ENCODE results near the gene ENTPD2. TPM values are rescaled to one million over a fixed set of nuclear protein-coding genes. Genes with fewer than 3 reads are reported as not detected.

Gene ENTPD2
- total RNA-seq, 2 experiments from 2014 or later, result not detected

Other genes starting within 250 kb of the ENTPD2 start
- 100 to 1,000 TPM in 1 of 2 experiments, 10 to 100 TPM in 1; 95.5 to 109 TPM for gene RABL6, start 246.1 kb downstream of the ENTPD2 start, total RNA-seq
- gene AJM1, start 211.6 kb downstream of the ENTPD2 start, total RNA-seq, result 1 to 10 TPM; 4.0 to 4.1 TPM
- gene PHPT1, start 204.7 kb downstream of the ENTPD2 start, total RNA-seq, result 10 to 100 TPM; 90.1 to 99.4 TPM
- 10 to 100 TPM; 12.4 to 14.4 TPM for gene MAMDC4, start 201.7 kb downstream of the ENTPD2 start, total RNA-seq
- gene EDF1, start 187.8 kb downstream of the ENTPD2 start, total RNA-seq, result 100 to 1,000 TPM; 290 to 291 TPM
- gene TRAF2, start 167.5 kb downstream of the ENTPD2 start, total RNA-seq, result 10 to 100 TPM; 39.4 to 49.4 TPM
- 100 to 1,000 TPM; 116 to 123 TPM for gene FBXW5, start 109.3 kb downstream of the ENTPD2 start, total RNA-seq
- gene C8G, start 108.8 kb downstream of the ENTPD2 start, total RNA-seq, result 1 to 10 TPM in 1 of 2 experiments, under 1 TPM in 1; 0.85 to 1.8 TPM
- 1 to 10 TPM; 3.1 to 3.5 TPM for gene LCN12, start 101.8 kb downstream of the ENTPD2 start, total RNA-seq
- 10 to 100 TPM; 22.1 to 24.0 TPM for gene PTGDS, start 76.6 kb downstream of the ENTPD2 start, total RNA-seq
- gene LCNL1, start 71.1 kb downstream of the ENTPD2 start, total RNA-seq, result under 1 TPM; 0.48 to 0.67 TPM
- gene PAXX, start 61.6 kb downstream of the ENTPD2 start, total RNA-seq, result 10 to 100 TPM; 80.2 to 98.4 TPM
- gene CLIC3, start 57.5 kb downstream of the ENTPD2 start, total RNA-seq, result 1 to 10 TPM; 2.6 to 4.4 TPM
- gene ABCA2, start 25.8 kb downstream of the ENTPD2 start, total RNA-seq, result 10 to 100 TPM; 67.7 to 70.3 TPM
- 10 to 100 TPM in 1 of 2 experiments, 1 to 10 TPM in 1; 8.9 to 10.3 TPM for gene FUT7, start 22.0 kb downstream of the ENTPD2 start, total RNA-seq
- gene NPDC1, start 7.9 kb downstream of the ENTPD2 start, total RNA-seq, result 10 to 100 TPM; 35.5 to 41.4 TPM
- gene SAPCD2, start 16.5 kb upstream of the ENTPD2 start, total RNA-seq, result 10 to 100 TPM; 33.8 to 40.6 TPM
- 10 to 100 TPM; 19.1 to 21.9 TPM for gene UAP1L1, start 23.5 kb upstream of the ENTPD2 start, total RNA-seq
- 10 to 100 TPM; 43.0 to 55.0 TPM for gene MAN1B1, start 32.9 kb upstream of the ENTPD2 start, total RNA-seq
- 100 to 1,000 TPM; 206 to 259 TPM for gene DPP7, start 60.7 kb upstream of the ENTPD2 start, total RNA-seq
- gene GRIN1, start 85.1 kb upstream of the ENTPD2 start, total RNA-seq, result under 1 TPM in 1 of 2 experiments, not detected in 1; 0.05 TPM
- not detected for gene LRRC26, start 116.0 kb upstream of the ENTPD2 start, total RNA-seq
- not detected for gene TMEM210, start 118.0 kb upstream of the ENTPD2 start, total RNA-seq
- 10 to 100 TPM; 61.3 to 76.1 TPM for gene ANAPC2, start 134.5 kb upstream of the ENTPD2 start, total RNA-seq
- gene SSNA1, start 134.6 kb upstream of the ENTPD2 start, total RNA-seq, result 10 to 100 TPM; 74.8 to 81.3 TPM
- gene TPRN, start 146.7 kb upstream of the ENTPD2 start, total RNA-seq, result 1 to 10 TPM; 8.9 TPM
- gene TMEM203, start 151.6 kb upstream of the ENTPD2 start, total RNA-seq, result 10 to 100 TPM; 28.5 to 34.0 TPM
- gene NDOR1, start 151.6 kb upstream of the ENTPD2 start, total RNA-seq, result 10 to 100 TPM; 38.4 to 44.2 TPM
- gene RNF208, start 168.2 kb upstream of the ENTPD2 start, total RNA-seq, result 1 to 10 TPM; 2.1 to 2.7 TPM
- under 1 TPM; 0.35 to 0.72 TPM for gene CYSRT1, start 171.1 kb upstream of the ENTPD2 start, total RNA-seq
- under 1 TPM in 1 of 2 experiments, not detected in 1; 0.10 TPM for gene RNF224, start 173.4 kb upstream of the ENTPD2 start, total RNA-seq
- gene SLC34A3, start 176.8 kb upstream of the ENTPD2 start, total RNA-seq, result not detected
- gene TUBB4B, start 187.2 kb upstream of the ENTPD2 start, total RNA-seq, result 100 to 1,000 TPM; 355 to 382 TPM
- not detected for gene STPG3, start 197.2 kb upstream of the ENTPD2 start, total RNA-seq
- gene NELFB, start 201.3 kb upstream of the ENTPD2 start, total RNA-seq, result 10 to 100 TPM; 54.1 to 66.6 TPM
- 1 to 10 TPM; 6.0 to 7.1 TPM for gene TOR4A, start 223.7 kb upstream of the ENTPD2 start, total RNA-seq
- gene NRARP, start 248.2 kb upstream of the ENTPD2 start, total RNA-seq, result under 1 TPM; 0.32 to 0.44 TPM

Measured in activated CD4-positive, alpha-beta T cell treated with anti-CD3 and anti-CD28 coated beads, Interleukin-2, amount 10 ng/mL, durations not matched to agents 7 days and 5 days (primary cell).